ENCODE results near the gene SPECC1.

The SPECC1 gene

DNA sequence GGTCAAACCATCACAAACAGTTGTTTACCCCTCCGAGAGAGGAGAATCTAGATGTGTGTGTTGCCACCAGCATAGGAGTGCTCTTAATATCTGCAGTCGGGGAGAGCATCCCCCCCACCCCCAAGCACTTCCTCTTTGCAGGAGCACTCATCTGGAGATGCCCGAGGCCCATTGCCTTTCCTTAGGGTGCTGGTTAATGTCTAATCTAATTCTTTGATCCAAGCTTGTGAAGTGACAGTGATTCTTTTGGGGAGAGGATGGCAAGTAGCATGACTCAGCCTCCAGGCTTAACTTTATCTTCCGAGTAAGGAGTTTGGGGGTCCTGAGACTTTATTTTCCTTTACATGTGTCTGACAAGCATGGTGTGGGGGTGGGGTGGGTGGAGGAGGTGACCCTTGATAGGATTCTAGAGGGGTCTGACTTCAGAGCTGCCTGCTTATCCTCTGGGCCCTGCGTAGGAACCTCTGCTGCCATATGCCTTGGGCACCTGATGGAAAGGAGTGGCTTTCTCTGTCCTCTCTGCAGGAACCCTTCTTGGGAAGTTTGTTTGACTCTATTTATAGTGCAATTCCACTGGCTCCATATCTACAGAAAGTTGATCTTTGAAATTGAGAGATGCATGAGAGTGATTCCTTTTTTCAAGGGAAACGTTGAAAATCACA is 207.1 kb downstream of the SPECC1 start:
- Histone ChIP-seq H3K4me3 (ENCODE audit: low read depth in 1 of 2, low read length in 1 of 2) (no peak overlapping the region), H3K27ac (no peak overlapping the region), H3K9me3 (no peaks in the 10 kb centered on the region), H3K27me3 (no peaks in the 10 kb centered on the region), H3K4me1 (ENCODE audit: control insufficient read depth in 1 of 2, insufficient read depth in 1 of 2, low read depth in 1 of 2, low read length in 1 of 2) (no peaks in the 10 kb centered on the region), H3K36me3 (no peaks in the 10 kb centered on the region)
- TF ChIP-seq, protein P1, sequence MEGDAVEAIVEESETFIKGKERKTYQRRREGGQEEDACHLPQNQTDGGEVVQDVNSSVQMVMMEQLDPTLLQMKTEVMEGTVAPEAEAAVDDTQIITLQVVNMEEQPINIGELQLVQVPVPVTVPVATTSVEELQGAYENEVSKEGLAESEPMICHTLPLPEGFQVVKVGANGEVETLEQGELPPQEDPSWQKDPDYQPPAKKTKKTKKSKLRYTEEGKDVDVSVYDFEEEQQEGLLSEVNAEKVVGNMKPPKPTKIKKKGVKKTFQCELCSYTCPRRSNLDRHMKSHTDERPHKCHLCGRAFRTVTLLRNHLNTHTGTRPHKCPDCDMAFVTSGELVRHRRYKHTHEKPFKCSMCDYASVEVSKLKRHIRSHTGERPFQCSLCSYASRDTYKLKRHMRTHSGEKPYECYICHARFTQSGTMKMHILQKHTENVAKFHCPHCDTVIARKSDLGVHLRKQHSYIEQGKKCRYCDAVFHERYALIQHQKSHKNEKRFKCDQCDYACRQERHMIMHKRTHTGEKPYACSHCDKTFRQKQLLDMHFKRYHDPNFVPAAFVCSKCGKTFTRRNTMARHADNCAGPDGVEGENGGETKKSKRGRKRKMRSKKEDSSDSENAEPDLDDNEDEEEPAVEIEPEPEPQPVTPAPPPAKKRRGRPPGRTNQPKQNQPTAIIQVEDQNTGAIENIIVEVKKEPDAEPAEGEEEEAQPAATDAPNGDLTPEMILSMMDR (IDR thresholded peaks at IDR 0.05): no peak

DNA sequence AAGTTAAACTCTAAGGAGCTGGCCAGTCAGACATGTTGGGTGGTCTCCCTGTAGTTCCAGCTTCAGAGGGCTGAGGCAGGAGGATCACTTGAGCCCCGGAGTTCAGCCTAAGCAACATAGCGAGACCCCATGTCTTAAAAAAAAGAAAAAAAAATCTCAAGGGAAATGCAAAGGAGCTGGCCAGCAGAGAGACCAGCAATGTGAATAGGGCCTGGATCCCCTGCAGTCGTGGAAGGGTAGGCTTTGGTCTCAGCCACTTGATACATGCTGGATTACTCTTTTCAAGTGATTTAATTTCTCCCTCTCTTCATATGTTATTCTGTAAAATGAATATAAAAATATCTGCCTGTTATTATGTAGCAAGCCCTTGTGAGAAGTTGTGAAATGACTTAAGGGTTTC is 207.7 kb downstream of the SPECC1 start:
- Histone ChIP-seq H3K27ac (no peak overlapping the region), H3K4me3 (ENCODE audit: low read depth in 1 of 2, low read length in 1 of 2) (no peak overlapping the region), H3K9me3 (no peaks in the 10 kb centered on the region), H3K27me3 (no peaks in the 10 kb centered on the region), H3K4me1 (ENCODE audit: control insufficient read depth in 1 of 2, insufficient read depth in 1 of 2, low read depth in 1 of 2, low read length in 1 of 2) (no peaks in the 10 kb centered on the region), H3K36me3 (no peaks in the 10 kb centered on the region)
- TF ChIP-seq, protein P1 (IDR thresholded peaks at IDR 0.05): no peak

DNA sequence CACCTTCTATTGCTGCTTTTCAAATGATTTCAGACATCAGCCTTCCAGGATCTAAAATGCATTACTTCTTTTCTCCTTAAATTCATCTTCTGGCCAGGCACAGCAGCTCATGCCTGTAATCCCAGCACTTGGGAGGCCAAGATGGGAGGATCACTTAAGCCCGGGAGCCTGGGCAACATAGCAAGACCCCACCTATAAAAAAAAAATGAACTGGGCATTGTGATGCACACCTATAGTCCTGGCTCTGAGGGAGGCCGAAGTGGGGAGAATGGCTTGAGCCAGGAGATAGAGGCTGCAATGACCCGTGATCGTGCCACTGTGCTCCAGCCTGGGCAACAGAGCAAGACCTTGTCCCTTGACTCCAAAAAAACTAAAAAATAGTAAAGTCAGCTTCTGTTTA is 208.5 kb downstream of the SPECC1 start:
- TF ChIP-seq, protein P1 (IDR thresholded peaks at IDR 0.05): no peak
- H3K36me3 ChIP-seq: no peaks in the 10 kb centered on the region
- H3K27me3 ChIP-seq: no peaks in the 10 kb centered on the region
- no peaks in the 10 kb centered on the region for H3K4me1 ChIP-seq (ENCODE audit: control insufficient read depth in 1 of 2, insufficient read depth in 1 of 2, low read depth in 1 of 2, low read length in 1 of 2)
- no peak overlapping the region for H3K27ac ChIP-seq
- no peak overlapping the region for H3K4me3 ChIP-seq (ENCODE audit: low read depth in 1 of 2, low read length in 1 of 2)
- H3K9me3 ChIP-seq: no peaks in the 10 kb centered on the region

- H3K9me3 ChIP-seq: no peaks in the 10 kb centered on the region
- TF ChIP-seq, protein P1 (IDR thresholded peaks at IDR 0.05): no peak
- no peak overlapping the region for H3K27ac ChIP-seq
- H3K4me1 ChIP-seq (ENCODE audit: control insufficient read depth in 1 of 2, insufficient read depth in 1 of 2, low read depth in 1 of 2, low read length in 1 of 2): no peaks in the 10 kb centered on the region
- H3K36me3 ChIP-seq: no peaks in the 10 kb centered on the region
- no peak overlapping the region for H3K4me3 ChIP-seq (ENCODE audit: low read depth in 1 of 2, low read length in 1 of 2)
- no peaks in the 10 kb centered on the region for H3K27me3 ChIP-seq
Measured at GRCh38 chr17:20218272-20218671, 209.1 kb downstream of the SPECC1 start.

DNA sequence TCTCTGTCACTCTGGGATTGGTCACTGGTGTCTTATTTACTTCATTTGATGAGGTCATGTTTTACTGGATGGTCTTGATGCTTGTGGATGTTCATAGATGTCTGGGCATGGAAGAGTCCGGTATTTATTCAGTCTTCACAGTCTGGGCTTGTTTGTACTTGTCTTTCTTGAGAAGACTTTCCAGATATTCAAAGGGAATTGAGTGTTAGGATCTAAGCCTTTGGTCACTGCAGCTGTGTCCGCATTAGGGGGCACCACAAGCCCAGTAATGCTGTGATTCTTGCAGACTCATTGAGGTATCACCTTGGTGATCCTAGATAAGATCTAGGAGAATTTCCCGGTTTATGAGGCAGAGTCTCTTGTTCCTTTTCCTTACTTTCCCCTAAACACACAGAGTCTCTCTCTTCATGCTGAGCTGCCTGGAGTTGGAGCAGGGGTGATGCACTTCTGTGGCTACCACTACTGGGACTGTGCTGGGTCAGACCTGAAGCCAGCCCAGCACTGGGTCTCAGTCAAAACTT is 214.7 kb downstream of the SPECC1 start:
- H3K4me1 ChIP-seq (ENCODE audit: control insufficient read depth in 1 of 2, insufficient read depth in 1 of 2, low read depth in 1 of 2, low read length in 1 of 2): no peaks in the 10 kb centered on the region
- H3K4me3 ChIP-seq (ENCODE audit: low read depth in 1 of 2, low read length in 1 of 2): no peak overlapping the region
- H3K27ac ChIP-seq: no peak overlapping the region
- no peaks in the 10 kb centered on the region for H3K27me3 ChIP-seq
- no peaks in the 10 kb centered on the region for H3K9me3 ChIP-seq
- TF ChIP-seq, protein P1 (IDR thresholded peaks at IDR 0.05): no peak
- peaks cover 9% of the 10 kb centered on the region for H3K36me3 ChIP-seq
